Measurements from ENCODE around the gene KRTAP10-3. TPM values are rescaled to one million over a fixed set of nuclear protein-coding genes. Genes with fewer than 3 reads are reported as not detected.

KRTAP10-3 gene
- total RNA-seq, 1 donor from 2014 or later = not detected

- no peak for DNase-seq (ENCODE audit: low spot score)
- intact Hi-C loops (cut with DNase I) = loop anchor here (5.0 to 10.0 kb wide), 2 partner anchors 281 to 413 kb away; partner anchors contain the start of gene ITGB2
Measured at GRCh38 chr21:44511219-44511937, 47.2 kb downstream of the KRTAP10-3 start.

GRCh38 chr21:44510508-44511218 lies 47.9 kb downstream of the KRTAP10-3 start:
- intact Hi-C loops (cut with DNase I) = loop anchor here (5.0 to 10.0 kb wide), 2 partner anchors 282 to 414 kb away; partner anchors contain the start of gene ITGB2
- peak; percentile 89 for DNase-seq (ENCODE audit: low spot score)

- intact Hi-C loops (cut with DNase I) = loop anchor here (5.0 to 10.0 kb wide), 2 partner anchors 282 to 415 kb away; partner anchors contain the start of gene ITGB2
- DNase-seq (ENCODE audit: low spot score) = no peak
Measured at GRCh38 chr21:44510109-44510507, 48.5 kb downstream of the KRTAP10-3 start.

- peak; percentile 81 for DNase-seq (ENCODE audit: low spot score)
- intact Hi-C loops (cut with DNase I) = no loop called here
Measured at GRCh38 chr21:44509539-44509938, 49.1 kb downstream of the KRTAP10-3 start.

GRCh38 chr21:44508711-44509445 lies 49.7 kb downstream of the KRTAP10-3 start:
- intact Hi-C loops (cut with DNase I) = no loop called here
- DNase-seq (ENCODE audit: low spot score) = no peak

GRCh38 chr21:44508426-44508710 lies 50.2 kb downstream of the KRTAP10-3 start:
- no peak for DNase-seq (ENCODE audit: low spot score)
- intact Hi-C loops (cut with DNase I) = no loop called here

Other genes starting within 250 kb of the KRTAP10-3 start
- gene CFAP410, start 219.4 kb downstream of the KRTAP10-3 start, total RNA-seq = 15.8 TPM
- 1.2 TPM for gene TRPM2, start 205.2 kb downstream of the KRTAP10-3 start, total RNA-seq
- gene LRRC3, start 103.3 kb downstream of the KRTAP10-3 start, total RNA-seq = 2.9 TPM
- not detected for gene KRTAP10-1, start 18.6 kb downstream of the KRTAP10-3 start, total RNA-seq
- not detected for gene KRTAP10-2, start 7.3 kb downstream of the KRTAP10-3 start, total RNA-seq
- gene KRTAP10-4, start 14.9 kb upstream of the KRTAP10-3 start, total RNA-seq = not detected
- gene KRTAP10-5, start 21.8 kb upstream of the KRTAP10-3 start, total RNA-seq = not detected
- not detected for gene KRTAP10-6, start 33.7 kb upstream of the KRTAP10-3 start, total RNA-seq
- gene KRTAP10-7, start 41.8 kb upstream of the KRTAP10-3 start, total RNA-seq = not detected
- not detected for gene KRTAP10-8, start 53.3 kb upstream of the KRTAP10-3 start, total RNA-seq
- not detected for gene KRTAP10-9, start 68.3 kb upstream of the KRTAP10-3 start, total RNA-seq
- not detected for gene KRTAP10-10, start 78.6 kb upstream of the KRTAP10-3 start, total RNA-seq
- gene KRTAP10-11, start 87.6 kb upstream of the KRTAP10-3 start, total RNA-seq = not detected
- gene KRTAP12-4, start 95.9 kb upstream of the KRTAP10-3 start, total RNA-seq = not detected
- gene KRTAP12-3, start 99.1 kb upstream of the KRTAP10-3 start, total RNA-seq = not detected
- gene KRTAP12-2, start 108.1 kb upstream of the KRTAP10-3 start, total RNA-seq = not detected
- gene KRTAP12-1, start 123.4 kb upstream of the KRTAP10-3 start, total RNA-seq = not detected
- gene KRTAP10-12, start 138.4 kb upstream of the KRTAP10-3 start, total RNA-seq = not detected
- not detected for gene TSPEAR, start 152.8 kb upstream of the KRTAP10-3 start, total RNA-seq
- 69.7 TPM for gene UBE2G2, start 243.0 kb upstream of the KRTAP10-3 start, total RNA-seq